IMR-90 (cell line): ENCODE measurements around the gene BNIP5. TPM values are rescaled to one million over a fixed set of nuclear protein-coding genes. Genes with fewer than 3 reads are reported as not detected.

Source experiments
- ATAC-seq: fragments of 200-7000 bp; cut with Tn5 transposase; 2 replicates; pipeline ENCODE4 v1.9.1; 2020; ENCODE audit warnings: low read depth, mild to moderate bottlenecking, moderate library complexity
- BruUV-seq: library from RNA; stranded (reverse); fragments of 400-500 nt; replicated peaks from 2 replicates; lab custom pipeline; 2021; lab: Mats Ljungman, UMichigan
- CTCF ChIA-PET: fragments of 300-600 bp; formaldehyde crosslinking; extraction: SDS; loops from one replicate; lab custom pipeline; 2021; ENCODE audit warnings: antibody characterized with exemption; lab: Yijun Ruan, JAX
- POLR2A ChIA-PET: fragments of 300-600 bp; sonication (Branson Sonifier 250); formaldehyde crosslinking; loops from one replicate; lab custom pipeline; 2022; ENCODE audit warnings: antibody characterized with exemption; ENCODE audit not compliant: unreplicated experiment; lab: Charles Lee
- DNase-seq: peaks from one replicate; pipeline ENCODE4 v3.0.0; 2013
- H2AFZ ChIP-seq: replicated peaks from 2 replicates; pipeline ENCODE3; 2013; ENCODE audit warnings: low read length, mild to moderate bottlenecking; ENCODE audit not compliant: poor library complexity
- H2AK5ac ChIP-seq: 2 replicates; pipeline ENCODE4 v1.6.1; 2013; ENCODE audit warnings: low read depth, low read length, inconsistent platforms
- H2AK9ac ChIP-seq: replicated peaks from 2 replicates; pipeline ENCODE3; 2013; ENCODE audit warnings: mild to moderate bottlenecking, low read depth, low read length, moderate library complexity; ENCODE audit not compliant: poor library complexity
- H2BK120ac ChIP-seq: 2 replicates; pipeline ENCODE4 v1.6.1; 2013; ENCODE audit warnings: low read depth, low read length, inconsistent platforms
- H2BK15ac ChIP-seq: 3 replicates; pipeline ENCODE4 v1.6.1; 2013; ENCODE audit warnings: low read depth, low read length, inconsistent platforms
- H2BK20ac ChIP-seq: 2 replicates; pipeline ENCODE4 v1.6.1; 2013; ENCODE audit warnings: low read depth, mild to moderate bottlenecking, inconsistent platforms, low read length, moderate library complexity
- H2BK5ac ChIP-seq: 2 replicates; pipeline ENCODE4 v1.6.1; 2013; ENCODE audit warnings: mild to moderate bottlenecking, low read depth, low read length, inconsistent platforms; ENCODE audit not compliant: poor library complexity, severe bottlenecking
- H3K14ac ChIP-seq: replicated peaks from 2 replicates; pipeline ENCODE4 v1.6.1; 2013; ENCODE audit warnings: low read depth, low read length, inconsistent platforms
- H3K18ac ChIP-seq: 2 replicates; pipeline ENCODE4 v1.6.1; 2013; ENCODE audit warnings: low read depth, low read length, control low read depth
- H3K23ac ChIP-seq: 2 replicates; pipeline ENCODE4 v1.6.1; 2013; ENCODE audit warnings: low read depth, low read length, inconsistent platforms
- H3K27ac ChIP-seq: 2 replicates; pipeline ENCODE4 v1.5.1; 2013; ENCODE audit warnings: mild to moderate bottlenecking, control low read depth, low read length; ENCODE audit not compliant: insufficient read depth
- H3K27me3 ChIP-seq: 2 replicates; pipeline ENCODE4 v1.6.1; 2013; ENCODE audit warnings: low read length; ENCODE audit not compliant: control insufficient read depth, insufficient read depth
- H3K36me3 ChIP-seq: 2 replicates; pipeline ENCODE4 v1.6.1; 2013; ENCODE audit warnings: low read length, mixed read lengths; ENCODE audit not compliant: control insufficient read depth, insufficient read depth
- H3K4ac ChIP-seq: 2 replicates; pipeline ENCODE4 v1.6.1; 2013; ENCODE audit warnings: low read depth, low read length, inconsistent platforms
- H3K4me1 ChIP-seq: 2 replicates; pipeline ENCODE4 v1.6.1; 2013; ENCODE audit warnings: low read length, mixed read lengths; ENCODE audit not compliant: control insufficient read depth, insufficient read depth
- H3K4me2 ChIP-seq: 2 replicates; pipeline ENCODE4 v1.6.1; 2013; ENCODE audit warnings: low read depth, mild to moderate bottlenecking, control low read depth, low read length, moderate library complexity
- H3K4me3 ChIP-seq: 2 replicates; pipeline ENCODE4 v1.5.1; 2013; ENCODE audit warnings: low read depth, mild to moderate bottlenecking, control low read depth, low read length, moderate library complexity; ENCODE audit not compliant: insufficient read depth
- H3K56ac ChIP-seq: 2 replicates; pipeline ENCODE4 v1.6.1; 2013; ENCODE audit warnings: low read length, inconsistent platforms; ENCODE audit not compliant: insufficient read depth; ENCODE audit errors: extremely low read depth
- H3K79me1 ChIP-seq, 2 experiments: 2 replicates each; pipeline ENCODE4 v1.6.1; 2013; ENCODE audit warnings: low read length in 2 of 2, inconsistent platforms in 1 of 2, low read depth in 1 of 2
- H3K9ac ChIP-seq: 2 replicates; pipeline ENCODE4 v1.6.1; 2013; ENCODE audit warnings: low read depth, low read length, control low read depth
- H3K9me1 ChIP-seq: 2 replicates; pipeline ENCODE4 v1.6.1; 2013; ENCODE audit warnings: low read length, inconsistent platforms; ENCODE audit not compliant: insufficient read depth
- H3K9me3 ChIP-seq: 2 replicates; pipeline ENCODE4 v1.6.1; 2013; ENCODE audit warnings: low read length; ENCODE audit not compliant: control insufficient read depth, insufficient read depth
- H4K20me1 ChIP-seq: 2 replicates; pipeline ENCODE4 v1.6.1; 2013; ENCODE audit warnings: low read length, inconsistent platforms; ENCODE audit not compliant: insufficient read depth
- H4K5ac ChIP-seq: 2 replicates; pipeline ENCODE4 v1.6.1; 2013; ENCODE audit warnings: mild to moderate bottlenecking, low read depth, low read length, control low read depth
- H4K8ac ChIP-seq, 2 experiments: 2 replicates each; pipeline ENCODE4 v1.6.1; 2013; ENCODE audit warnings: low read depth in 2 of 2, low read length in 2 of 2, control low read depth in 1 of 2, inconsistent platforms in 1 of 2
- H4K91ac ChIP-seq: 2 replicates; pipeline ENCODE4 v1.6.1; 2013; ENCODE audit warnings: low read depth, low read length, inconsistent platforms; ENCODE audit not compliant: insufficient read depth
- CHD1 ChIP-seq: IDR thresholded peaks from 2 replicates; pipeline ENCODE4 v1.6.1; 2012; ENCODE audit warnings: low read depth, low read length, improper control_type of control experiment
- POLR2A ChIP-seq: IDR thresholded peaks from 2 replicates; pipeline ENCODE4 v1.6.1; 2012; ENCODE audit warnings: mild to moderate bottlenecking, low read depth, low read length
- RFX5 ChIP-seq: IDR thresholded peaks from 2 replicates; pipeline ENCODE4 v1.8.0; 2012; ENCODE audit warnings: low read depth, mild to moderate bottlenecking, low read length, moderate library complexity
- USF2 ChIP-seq: fragments of 150-350 bp; IDR thresholded peaks from 2 replicates; pipeline ENCODE4 v1.6.1; 2017; ENCODE audit warnings: mild to moderate bottlenecking, antibody characterized with exemption, low read length, low read depth
- WGBS, 2 experiments: methylation state at CpG; one replicate each; pipeline versions ENCODE4 v1.1.5 to v1.1.7; 2013; ENCODE audit warnings: missing lambda C conversion rate in 2 of 2; ENCODE audit not compliant: insufficient read length in 1 of 2; ENCODE audit errors: extremely low coverage in 2 of 2; 5-methylcytosine and 5-hydroxymethylcytosine counted together
- dilution Hi-C: fragments of 300-500 bp; cut with HindIII; formaldehyde crosslinking; loops from one replicate; pipeline ENCODE4 v1.14.3; 2018; ENCODE audit warnings: low sequenced_read_pairs; ENCODE audit not compliant: unreplicated experiment
- in situ Hi-C: fragments of 300-500 bp; cut with MboI; formaldehyde crosslinking; loops from 3 replicates; pipeline ENCODE4 v1.14.3; 2019; ENCODE audit warnings: low sequenced_read_pairs, inconsistent platforms, mixed read lengths
- intact Hi-C: fragments of 100-400 bp; cut with micrococcal nuclease; formaldehyde crosslinking; loops from 2 replicates; pipeline ENCODE4 v1.10.0; 2022
- polyA plus RNA-seq, 3 experiments: library from polyadenylated mRNA; depleted of rRNA; stranded (reverse); fragments of >200 nt; gene quantifications; 2 replicates each; pipeline ENCODE4 v1.2.3, GENCODE V29; 2012; ENCODE audit warnings: low replicate concordance in 1 of 3
- total RNA-seq: library from RNA; depleted of rRNA; stranded (reverse); fragments of >200 nt; gene quantifications from 2 replicates; pipeline ENCODE4 v1.2.3, GENCODE V29; 2012

BNIP5 gene
- total and polyA plus RNA-seq, 2 of the 4 experiments (the other 2 are of a cell fraction), result not detected

GRCh38 chr6:36345681-36346466 lies 9.2 kb upstream of the BNIP5 start (continued):
- no peak for TF ChIP-seq POLR2A

GRCh38 chr6:36343109-36343680 lies 6.5 kb upstream of the BNIP5 start:
- H2AFZ ChIP-seq, result no peak overlapping the region
- DNase-seq, result no peak
- H3K36me3 ChIP-seq, result no peaks in the 10 kb centered on the region
- no peak overlapping the region for H4K91ac ChIP-seq
- dilution Hi-C loops, result no loop called here
- H3K27me3 ChIP-seq, result peaks cover 37% of the 10 kb centered on the region
- CTCF ChIA-PET, result interaction anchor here (0.6 kb wide), 1 partner anchor 178 kb away, joined by 3 read pairs; no protein-coding TSS in a partner anchor
- H4K8ac ChIP-seq, result no peak overlapping the region
- no peak for TF ChIP-seq RFX5
- no peak for TF ChIP-seq USF2
- no peak for TF ChIP-seq CHD1
- no peak overlapping the region for H3K27ac ChIP-seq
- no peak for ATAC-seq
- no peak overlapping the region for H3K56ac ChIP-seq
- H3K4me3 ChIP-seq, result no peak overlapping the region
- H2BK5ac ChIP-seq, result no peak overlapping the region
- no peaks in the 10 kb centered on the region for H3K4me1 ChIP-seq
- H3K14ac ChIP-seq, result no peak overlapping the region
- H3K9ac ChIP-seq, result no peak overlapping the region
- no peak overlapping the region for H4K5ac ChIP-seq
- H2AK5ac ChIP-seq, result no peak overlapping the region
- POLR2A ChIA-PET, result no interaction called here
- no peak overlapping the region for H2AK9ac ChIP-seq
- no peak overlapping the region for H2BK15ac ChIP-seq
- H3K79me1 ChIP-seq, result no peaks in the 10 kb centered on the region
- H3K23ac ChIP-seq, result no peak overlapping the region; the same call in 1 of the 2 replicates
- H4K20me1 ChIP-seq, result no peaks in the 10 kb centered on the region
- H3K4ac ChIP-seq, result no peak overlapping the region
- WGBS, 2 experiments, result 82% methylated on average over 3 of the region's 5 CpGs; no CpG with 5 or more reads in 1 of the 2 experiments
- H3K4me2 ChIP-seq, result no peak overlapping the region
- H3K9me1 ChIP-seq, result peaks cover 2% of the 10 kb centered on the region; the same call in 1 of the 2 replicates
- in situ Hi-C loops, result no loop called here
- BruUV-seq, result no TSS peak
- no peak overlapping the region for H2BK20ac ChIP-seq
- intact Hi-C loops, result no loop called here
- no peak overlapping the region for H3K18ac ChIP-seq
- no peak overlapping the region for H2BK120ac ChIP-seq
- no peaks in the 10 kb centered on the region for H3K9me3 ChIP-seq
